GM18907 (cell line): ENCODE results near the gene LHPP.

Experiments
- ATAC-seq: cut with Tn5 transposase; IDR thresholded peaks from one replicate; pipeline ENCODE4 v1.9.1; 2021; ENCODE audit warnings: mild to moderate bottlenecking, moderate library complexity; ENCODE audit not compliant: unreplicated experiment

LHPP gene

GRCh38 chr10:124533266-124533665, 71.6 kb downstream of the LHPP start:
- no peak for ATAC-seq

GRCh38 chr10:124534231-124534798, 72.7 kb downstream of the LHPP start:
- ATAC-seq: peak; percentile 46

GRCh38 chr10:124534826-124535601, 73.4 kb downstream of the LHPP start:
- ATAC-seq: no peak

- ATAC-seq: no peak
Observed at GRCh38 chr10:124535731-124536495, 74.3 kb downstream of the LHPP start.

GRCh38 chr10:124536496-124537050, 75.0 kb downstream of the LHPP start:
- ATAC-seq: no peak

- ATAC-seq: no peak
Observed at GRCh38 chr10:124537166-124537725, 75.6 kb downstream of the LHPP start.

GRCh38 chr10:124537891-124538290, 76.3 kb downstream of the LHPP start:
- no peak for ATAC-seq

- no peak for ATAC-seq
Observed at GRCh38 chr10:124538706-124539105, 77.1 kb downstream of the LHPP start.

GRCh38 chr10:124539935-124540641, 78.5 kb downstream of the LHPP start:
- no peak for ATAC-seq

GRCh38 chr10:124541076-124541903, 79.7 kb downstream of the LHPP start:
- ATAC-seq: no peak

- ATAC-seq: no peak
Observed at GRCh38 chr10:124542336-124542735, 80.7 kb downstream of the LHPP start.

GRCh38 chr10:124543146-124543545, 81.5 kb downstream of the LHPP start:
- no peak for ATAC-seq

- ATAC-seq: no peak
Observed at GRCh38 chr10:124543971-124544370, 82.3 kb downstream of the LHPP start.

GRCh38 chr10:124544711-124545110, 83.1 kb downstream of the LHPP start:
- no peak for ATAC-seq

- ATAC-seq: no peak
Observed at GRCh38 chr10:124545351-124546054, 83.9 kb downstream of the LHPP start.

- no peak for ATAC-seq
Observed at GRCh38 chr10:124546055-124546369, 84.4 kb downstream of the LHPP start.

GRCh38 chr10:124546957-124547646, 85.5 kb downstream of the LHPP start:
- no peak for ATAC-seq

GRCh38 chr10:124547647-124548168, 86.1 kb downstream of the LHPP start:
- ATAC-seq: no peak
